Astrocyte of the cerebellum (primary cell): ENCODE results near the gene DTD2.

Experiments
- DNase-seq: peaks from one replicate; pipeline ENCODE4 v3.0.0-alpha.2; 2011; ENCODE audit warnings: low read depth
- H3K4me3 ChIP-seq: 2 replicates; pipeline ENCODE4 v1.5.1; 2011; ENCODE audit warnings: mild to moderate bottlenecking, low read depth, low read length, moderate library complexity
- CTCF ChIP-seq: IDR thresholded peaks from 2 replicates; pipeline ENCODE4 v1.5.1; 2012; ENCODE audit warnings: low read length, low read depth, moderate library complexity, mild to moderate bottlenecking; ENCODE audit errors: missing control alignments
- in situ Hi-C: cut with HindIII; loops from 2 replicates; pipeline ENCODE4 v1.10.0; 2017; ENCODE audit warnings: low sequenced_read_pairs

The DTD2 gene

GRCh38 chr14:31420319-31421111, 36.8 kb downstream of the DTD2 start, which contains the start of gene HEATR5A:
Gene HEATR5A (minus strand): TSS chr14:31420550. CDS start chr14:31402975, 17,575 bp downstream.
- TF ChIP-seq CTCF, result no peak
- peak; percentile 90 for DNase-seq
- in situ Hi-C loops, result no loop called here

DNA sequence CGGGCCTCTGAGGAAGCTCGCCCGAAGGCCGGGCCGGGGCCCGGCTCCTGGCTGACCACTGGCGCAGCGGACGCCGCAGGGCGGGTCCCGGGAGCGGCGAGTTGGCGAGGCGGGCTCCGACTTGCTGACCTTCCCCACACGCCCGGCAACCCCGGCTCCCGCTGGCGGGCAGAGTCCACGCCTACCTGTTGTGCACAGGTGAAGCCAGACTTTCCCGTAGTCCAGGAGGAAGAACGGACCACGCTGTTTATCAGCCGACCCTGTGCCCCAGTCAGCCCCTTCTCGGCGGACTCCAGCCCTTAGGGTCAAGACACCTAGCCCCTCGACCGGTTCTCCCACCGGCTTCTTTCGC, 37.4 kb downstream of the DTD2 start:
- no peak for TF ChIP-seq CTCF
- H3K4me3 ChIP-seq, result peak overlapping the region; percentile 98
- in situ Hi-C loops, result no loop called here
- DNase-seq, result no peak

More at GRCh38 chr14:31420319-31421111, 36.8 kb downstream of the DTD2 start, which contains the start of gene HEATR5A:
- peak within 1 kb of the TSS; percentile 98 for H3K4me3 ChIP-seq

- TF ChIP-seq CTCF, result no peak
- in situ Hi-C loops, result no loop called here
- peak overlapping the region; percentile 98 for H3K4me3 ChIP-seq
- peak; percentile 19 for DNase-seq
These were observed 37.9 kb downstream of the DTD2 start for GRCh38 chr14:31419179-31419966.

GRCh38 chr14:31418440-31418839, 38.9 kb downstream of the DTD2 start:
- in situ Hi-C loops, result no loop called here
- no peak for TF ChIP-seq CTCF
- DNase-seq, result no peak
- no peak overlapping the region for H3K4me3 ChIP-seq

- no peak for DNase-seq
- H3K4me3 ChIP-seq, result no peak overlapping the region
- TF ChIP-seq CTCF, result no peak
- in situ Hi-C loops, result no loop called here
These were observed 43.0 kb downstream of the DTD2 start for GRCh38 chr14:31414190-31414833.

- peak; percentile 15 for DNase-seq
- in situ Hi-C loops, result no loop called here
- no peak overlapping the region for H3K4me3 ChIP-seq
These were observed 46.0 kb downstream of the DTD2 start for GRCh38 chr14:31411218-31411727.

More at GRCh38 chr14:31411218-31411727, 46.0 kb downstream of the DTD2 start:
- no peak for TF ChIP-seq CTCF
